Measurements from ENCODE around the gene NEB.
A peak's percentile ranks its signal among the peaks of the same experiment; 100 is the strongest.
"Not testable (repeated sequence)": the region's sequence is repeated elsewhere in the genome, so short reads cannot be mapped to it uniquely, and the experiment has no call there.

The NEB gene

DNA sequence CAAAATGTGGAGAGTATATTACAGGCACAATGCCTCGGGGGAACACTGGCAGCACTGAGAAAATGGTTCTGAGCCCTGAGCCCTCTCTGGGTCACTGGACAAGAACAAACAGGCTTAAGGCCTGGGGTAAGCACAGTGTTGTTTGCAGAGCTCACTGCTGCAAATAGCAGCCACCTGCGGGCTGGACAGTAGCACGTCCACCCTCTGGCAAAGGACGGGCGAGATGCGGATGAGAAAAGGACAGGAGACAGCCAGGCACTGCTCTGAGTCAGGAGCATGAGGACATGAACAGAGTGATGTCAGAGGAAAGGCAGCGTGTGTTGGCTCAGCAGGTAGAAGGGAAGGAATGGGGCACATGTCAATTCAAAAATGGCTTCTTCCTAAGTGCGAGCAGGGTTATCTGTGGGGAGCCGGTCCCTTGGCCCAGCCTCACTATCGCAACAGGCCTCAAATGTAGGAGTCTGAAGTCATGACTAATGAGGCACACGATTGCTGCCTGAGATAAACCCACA lies 25.9 kb upstream of the NEB start:
- peak; percentile 64 to 85 for DNase-seq

DNA sequence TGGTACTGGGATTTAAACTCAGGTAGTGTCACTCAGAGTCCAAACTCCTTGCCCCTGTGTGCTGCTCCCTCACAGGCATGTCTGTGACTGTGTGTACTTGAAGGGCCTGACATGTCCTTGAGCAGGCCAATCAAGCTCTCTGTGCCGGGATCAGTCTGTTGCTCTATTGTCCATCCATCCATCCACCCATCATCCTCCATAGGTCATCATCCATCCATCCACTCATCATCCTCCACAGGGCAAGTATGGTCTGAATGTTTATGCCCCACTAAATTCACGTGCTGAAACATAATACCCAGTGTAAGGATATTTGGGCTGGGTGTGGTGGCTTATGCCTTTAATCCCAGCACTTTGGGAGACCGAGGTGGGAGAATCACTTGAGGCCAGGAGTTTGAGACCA lies 24.5 kb upstream of the NEB start:
- DNase-seq = no peak

DNA sequence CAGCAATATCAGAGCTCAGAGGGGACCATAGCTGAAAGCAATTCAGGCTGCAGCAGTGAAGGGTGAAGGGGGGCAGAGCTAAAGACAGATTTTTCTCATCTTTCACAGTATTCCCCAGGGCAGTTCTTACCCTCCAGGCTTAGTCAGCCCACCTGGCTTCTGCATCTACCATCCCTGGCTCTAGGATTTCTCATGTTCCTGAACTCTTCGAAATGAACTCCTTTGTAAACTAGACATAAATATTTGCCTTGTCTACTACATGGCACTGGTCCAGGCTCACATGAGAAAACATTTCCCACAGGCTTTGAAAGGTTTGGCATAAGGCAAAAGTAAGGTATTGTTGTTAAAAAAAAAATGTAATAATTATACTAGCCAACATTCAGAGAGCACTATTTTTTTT lies 23.6 kb upstream of the NEB start:
- DNase-seq = no peak

DNA sequence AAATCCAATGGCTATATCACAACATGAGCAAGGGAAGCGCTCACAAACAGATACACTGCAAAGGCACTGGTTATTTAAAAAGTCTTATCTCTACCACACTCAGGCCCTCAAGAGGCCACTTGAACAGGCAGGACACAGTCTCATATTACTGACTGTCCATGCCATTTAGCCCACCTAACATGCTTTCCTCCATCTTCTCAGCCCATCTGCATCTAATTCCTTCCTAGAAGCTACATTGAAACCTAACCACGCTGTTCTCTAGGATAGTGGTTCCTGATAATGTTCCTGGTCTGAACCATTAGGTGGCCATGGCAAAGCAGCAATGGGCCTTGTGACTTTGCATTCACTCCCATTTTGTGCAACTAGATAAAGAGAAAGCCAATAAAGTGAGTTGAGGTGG lies 22.5 kb upstream of the NEB start:
- no peak for DNase-seq

DNA sequence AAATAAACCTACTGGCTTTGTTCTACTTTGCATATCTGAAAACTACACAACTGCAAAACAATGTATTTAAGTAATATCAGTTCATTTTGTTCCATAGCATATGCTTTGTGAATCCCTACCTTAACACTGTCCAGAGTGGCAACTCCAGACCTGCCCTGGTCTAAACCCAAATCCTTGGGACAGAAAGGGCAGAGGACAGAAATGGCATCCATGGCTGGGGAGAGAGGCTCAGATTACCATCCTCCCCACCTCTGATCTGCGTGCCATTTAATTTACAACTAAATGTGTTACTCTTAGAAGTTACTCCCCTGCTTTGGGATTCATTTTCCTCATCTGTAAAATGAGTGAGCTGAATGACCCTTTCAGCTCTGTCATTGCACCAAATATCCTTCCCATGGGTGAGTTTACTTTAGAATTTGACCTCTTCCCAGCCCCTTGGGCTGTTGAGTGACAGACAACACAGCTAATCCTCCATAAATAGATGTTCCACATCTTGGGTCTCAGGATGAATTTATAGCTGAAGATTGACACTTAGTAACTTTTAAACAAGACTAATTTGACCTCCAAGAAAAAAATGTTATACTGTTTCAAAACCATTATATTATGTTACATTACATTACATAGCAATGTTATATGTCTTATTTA lies 20.1 kb upstream of the NEB start:
- no peak for DNase-seq

DNA sequence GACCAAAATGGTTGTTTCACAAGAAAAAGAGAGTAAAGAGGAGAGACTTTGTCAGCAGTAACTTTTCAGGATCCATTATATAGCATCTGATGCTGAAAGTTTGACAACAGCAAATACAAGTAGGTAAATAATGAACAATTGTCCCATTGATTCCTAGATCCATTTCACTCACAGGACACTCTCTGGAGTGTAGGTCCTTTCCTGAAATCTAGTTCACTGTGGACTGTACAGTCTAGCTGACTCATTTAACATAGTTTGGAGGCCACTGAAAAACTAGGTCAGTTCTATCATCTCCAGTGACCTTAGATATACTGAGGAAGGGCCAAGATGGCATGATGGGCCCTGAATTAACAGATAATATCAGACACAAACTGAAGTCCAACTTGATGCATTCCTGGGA lies 19.3 kb upstream of the NEB start:
- no peak for DNase-seq

DNA sequence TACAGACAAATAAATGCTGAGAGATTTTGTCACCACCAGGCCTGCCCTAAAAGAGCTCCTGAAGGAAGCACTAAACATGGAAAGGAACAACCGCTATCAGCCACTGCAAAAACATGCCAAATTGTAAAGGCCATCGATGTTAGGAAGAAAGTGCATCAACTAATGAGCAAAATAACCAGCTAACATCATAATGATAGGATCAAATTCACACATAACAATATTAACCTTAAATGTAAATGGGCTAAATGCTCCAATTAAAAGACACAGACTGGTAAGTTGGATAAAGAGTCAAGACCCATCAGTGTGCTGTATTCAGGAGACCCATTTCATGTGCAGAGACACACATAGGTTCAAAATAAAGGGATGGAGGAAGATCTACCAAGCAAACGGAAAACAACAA lies 11.0 kb upstream of the NEB start:
- not testable (repeated sequence) for DNase-seq

DNA sequence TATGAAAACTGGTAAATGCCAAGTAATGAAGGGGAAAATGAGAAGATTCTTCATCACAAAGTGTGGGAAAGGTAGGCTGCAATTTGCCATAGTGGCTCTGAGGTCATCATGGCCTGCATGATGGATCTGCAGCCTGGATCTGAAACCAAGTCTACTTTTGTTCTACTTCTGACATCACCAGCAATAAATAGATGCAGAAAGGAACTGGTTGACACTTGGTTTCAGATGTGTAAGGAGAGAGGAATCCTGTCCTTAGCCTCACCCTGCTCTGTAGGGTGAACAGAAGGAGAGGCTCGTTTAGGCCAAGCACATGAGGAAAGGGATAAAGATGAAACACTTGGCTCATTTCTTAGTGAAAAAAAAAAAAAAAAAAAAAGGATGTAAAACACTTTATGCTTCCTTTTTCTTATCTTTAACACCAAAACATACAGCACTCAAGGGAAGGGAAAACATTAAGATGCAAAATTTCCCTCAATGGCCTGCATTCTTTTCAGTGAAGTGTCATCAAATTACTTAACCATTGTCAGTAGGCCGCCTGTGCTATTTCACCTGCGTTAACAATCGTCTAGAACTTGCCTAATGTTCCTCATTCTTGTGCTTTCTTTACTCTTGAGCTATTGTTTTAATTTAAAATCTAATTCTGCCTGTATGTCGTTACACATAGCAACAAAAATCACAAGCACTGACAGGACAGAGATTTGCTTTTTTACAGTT lies 3.9 kb downstream of the NEB start:
- DNase-seq = no peak

DNA sequence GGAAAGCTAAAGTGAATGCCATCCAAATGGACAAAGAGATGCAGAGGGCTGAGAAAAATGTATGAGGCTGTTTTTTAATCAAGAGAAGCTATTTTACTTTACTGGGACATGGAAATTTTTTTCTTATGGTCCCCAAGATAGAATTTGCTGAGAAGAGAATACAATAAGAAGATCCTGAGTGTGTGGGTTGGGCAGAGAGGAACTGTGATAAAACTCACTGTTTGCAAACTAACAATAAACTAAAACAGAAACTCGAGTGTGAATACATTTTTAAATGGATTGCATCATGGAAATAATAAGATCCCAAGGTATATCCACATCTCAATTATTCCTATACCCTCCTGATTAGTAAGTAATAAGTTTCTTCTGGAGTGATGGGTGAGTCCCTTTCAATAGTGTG lies 4.4 kb downstream of the NEB start:
- no peak for DNase-seq

DNA sequence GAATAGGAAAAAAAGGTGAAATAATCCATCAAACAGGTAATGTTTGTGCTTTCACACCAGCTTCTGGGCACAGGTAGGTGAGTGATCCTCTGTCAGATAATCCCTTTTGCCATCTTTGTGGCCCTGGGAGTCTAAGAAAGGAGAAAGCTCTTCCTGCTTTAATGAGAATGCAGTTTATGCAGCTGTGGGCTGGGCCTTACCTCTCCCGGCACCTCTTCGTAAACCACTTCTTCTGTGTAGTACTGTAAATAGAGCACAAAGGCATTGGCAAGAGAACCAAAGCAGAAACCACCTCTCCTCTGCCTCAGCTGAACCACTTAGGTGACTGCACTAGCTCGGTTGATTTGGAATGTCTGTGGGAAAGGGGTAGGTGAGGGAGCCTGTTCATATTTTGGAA lies 4.9 kb downstream of the NEB start:
- DNase-seq = no peak

DNA sequence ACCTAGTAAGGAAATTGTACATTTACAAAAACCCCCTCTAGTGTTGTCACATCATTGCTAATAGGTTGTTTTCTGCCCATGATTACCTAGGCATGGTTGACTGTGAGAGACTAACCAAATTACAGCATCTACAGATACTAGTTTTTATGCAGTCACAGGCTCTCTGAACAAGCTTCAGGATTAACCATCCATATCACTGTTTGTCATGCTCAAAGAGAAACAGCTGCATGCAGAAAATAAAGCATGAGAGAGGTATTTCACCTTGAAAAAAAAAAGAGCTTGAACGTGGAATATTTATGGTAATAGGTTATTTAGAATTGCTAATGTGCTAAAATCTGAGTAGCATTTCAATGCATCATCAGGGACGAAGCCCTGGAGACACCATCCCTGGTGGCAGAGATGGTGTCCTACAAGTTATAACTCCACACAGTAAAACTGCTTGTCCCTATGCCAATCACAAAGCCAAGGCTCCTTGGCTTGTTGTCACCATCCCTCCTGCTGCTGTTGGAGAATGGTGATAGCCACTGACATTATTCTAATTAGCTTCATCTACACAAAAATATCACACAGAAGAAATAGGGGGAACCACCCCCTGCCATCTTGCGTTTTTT lies 5.4 kb downstream of the NEB start:
- DNase-seq = no peak

DNA sequence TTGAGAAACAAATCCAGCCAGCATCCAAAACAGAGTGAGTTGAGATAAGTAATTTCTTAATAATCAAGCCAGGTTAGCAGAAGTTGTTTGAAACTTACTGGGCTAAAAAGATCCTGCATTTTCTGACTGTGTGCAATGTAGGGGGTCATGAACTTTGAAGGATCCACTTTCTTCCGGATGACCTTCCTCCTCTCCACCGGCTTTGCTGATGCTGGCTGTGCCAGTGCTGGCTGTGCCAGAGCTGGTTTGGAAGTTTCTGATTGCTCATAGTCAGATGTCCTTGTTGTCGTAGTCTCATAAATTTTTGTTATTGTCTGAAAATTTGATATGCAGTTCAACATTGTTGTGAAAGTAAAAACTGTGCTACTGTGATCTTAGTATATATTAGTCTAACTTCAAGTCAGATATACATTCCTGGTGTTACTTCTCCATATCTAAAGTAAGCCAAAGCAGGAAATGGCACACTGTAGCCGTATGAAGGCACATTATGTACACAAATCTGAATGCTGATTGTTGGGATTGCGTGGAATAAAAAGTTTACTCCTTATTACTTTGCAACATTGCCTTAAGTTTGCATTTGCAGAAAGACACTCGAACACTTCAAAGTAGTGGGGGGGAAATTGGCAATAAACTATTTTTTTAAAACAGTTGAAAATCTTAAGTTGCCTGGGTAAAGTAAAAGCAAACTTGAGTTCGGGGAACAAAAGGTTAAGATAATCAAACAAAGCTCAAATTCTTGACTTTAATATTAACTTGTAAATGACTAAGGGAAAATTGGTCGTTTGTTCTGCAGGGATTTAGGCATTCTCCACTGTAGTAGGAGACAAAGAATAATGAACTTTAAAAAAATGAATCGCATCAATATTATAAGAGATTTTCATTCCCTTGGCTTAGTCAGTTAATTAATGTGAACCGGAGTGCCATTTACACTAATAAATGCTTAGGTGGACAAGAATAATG lies 6.4 kb downstream of the NEB start:
- no peak for DNase-seq

DNA sequence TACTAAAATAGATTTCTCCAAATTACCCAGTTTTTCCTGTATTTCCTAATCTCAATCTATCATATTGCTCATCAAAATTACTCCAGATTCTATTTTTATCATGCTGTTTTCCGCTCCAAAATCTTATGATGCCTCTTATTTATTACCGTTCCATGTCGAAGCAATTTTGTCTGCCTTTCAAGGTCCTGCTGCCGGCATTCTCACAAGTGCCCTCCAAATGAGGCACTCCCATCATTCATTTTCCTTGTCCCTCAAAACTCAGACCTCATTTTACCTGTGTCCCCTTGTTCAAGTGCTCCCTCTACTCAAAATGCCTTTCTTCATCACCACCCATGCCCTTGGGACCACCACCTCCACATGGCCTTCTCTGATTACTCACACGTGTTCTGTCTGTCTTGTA lies 13.1 kb downstream of the NEB start:
- no peak for DNase-seq

DNA sequence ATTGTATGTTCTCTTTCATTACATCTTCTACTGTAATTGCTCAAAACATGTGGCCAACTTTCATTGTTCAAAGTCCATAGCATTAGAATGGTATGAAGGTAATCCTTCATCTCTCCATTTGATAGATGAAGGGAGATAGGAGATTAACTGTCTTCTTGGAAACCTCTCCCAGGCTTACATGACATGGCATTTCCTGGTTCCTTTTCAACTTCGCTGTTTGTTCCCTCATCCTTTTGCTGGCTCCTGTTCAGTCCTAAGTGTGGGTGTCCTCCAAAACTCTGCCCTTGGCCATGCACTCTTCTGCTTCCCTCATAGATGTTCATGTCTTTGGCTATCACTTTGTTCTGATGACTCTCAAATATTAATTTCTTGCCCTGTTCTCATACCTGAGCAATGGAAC lies 13.8 kb downstream of the NEB start:
- DNase-seq = no peak

DNA sequence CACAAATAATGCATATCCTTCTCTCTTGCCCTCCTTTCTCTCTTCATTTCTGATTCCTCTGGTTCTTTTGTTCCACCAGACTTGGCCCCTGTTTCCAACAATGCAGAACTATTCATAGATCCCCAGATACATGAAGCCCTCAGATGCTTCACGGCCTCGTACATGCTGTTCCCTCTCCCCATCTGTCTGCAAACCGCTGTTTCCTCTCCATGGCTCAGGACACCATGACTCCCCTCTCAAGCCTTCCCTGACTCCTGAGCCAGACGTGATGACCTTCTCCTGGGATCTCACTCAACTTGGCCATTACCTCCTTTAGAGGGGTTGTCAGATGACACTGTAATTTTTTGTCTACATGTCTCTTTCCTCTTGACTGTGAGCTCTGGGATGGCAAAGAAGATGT lies 15.5 kb downstream of the NEB start:
- no peak for DNase-seq

DNA sequence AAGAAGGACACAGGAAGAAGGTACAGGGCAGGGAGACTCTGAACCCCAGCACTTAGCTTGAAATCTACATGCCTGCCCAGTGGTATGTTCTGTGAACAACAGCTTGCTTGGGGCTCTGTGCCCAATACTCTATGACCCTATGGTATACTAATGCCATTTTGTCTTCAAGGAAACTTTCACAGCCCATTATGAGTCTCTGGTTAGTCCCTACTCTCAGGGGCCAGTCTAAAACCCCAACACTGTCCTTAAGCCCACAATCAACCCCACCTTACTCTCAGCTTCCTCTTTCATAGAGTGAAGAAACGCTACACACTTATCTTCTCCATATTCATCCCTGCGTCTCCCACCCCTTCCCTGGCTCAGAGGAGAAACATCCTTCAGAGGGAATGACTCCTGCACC lies 16.0 kb downstream of the NEB start:
- no peak for DNase-seq

DNA sequence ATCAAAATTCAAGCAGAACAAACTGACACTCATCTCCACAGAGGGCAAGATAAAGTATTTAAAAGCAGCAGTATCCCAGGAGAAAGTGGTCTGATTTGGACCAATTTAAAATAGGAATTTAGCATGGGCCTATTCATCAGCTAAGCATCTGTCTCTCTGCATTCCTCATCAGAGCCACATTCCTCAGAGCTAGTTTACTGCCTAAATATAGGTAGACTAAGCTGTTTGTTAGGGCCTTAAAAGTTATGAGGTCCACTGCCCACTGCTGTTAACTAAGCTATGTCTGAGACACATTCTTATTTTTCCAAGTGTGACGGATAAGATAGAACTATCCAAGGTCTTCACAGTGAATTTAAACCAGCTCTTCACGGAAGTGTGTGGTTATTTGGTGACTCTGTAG lies 17.6 kb downstream of the NEB start:
- no peak for DNase-seq

DNA sequence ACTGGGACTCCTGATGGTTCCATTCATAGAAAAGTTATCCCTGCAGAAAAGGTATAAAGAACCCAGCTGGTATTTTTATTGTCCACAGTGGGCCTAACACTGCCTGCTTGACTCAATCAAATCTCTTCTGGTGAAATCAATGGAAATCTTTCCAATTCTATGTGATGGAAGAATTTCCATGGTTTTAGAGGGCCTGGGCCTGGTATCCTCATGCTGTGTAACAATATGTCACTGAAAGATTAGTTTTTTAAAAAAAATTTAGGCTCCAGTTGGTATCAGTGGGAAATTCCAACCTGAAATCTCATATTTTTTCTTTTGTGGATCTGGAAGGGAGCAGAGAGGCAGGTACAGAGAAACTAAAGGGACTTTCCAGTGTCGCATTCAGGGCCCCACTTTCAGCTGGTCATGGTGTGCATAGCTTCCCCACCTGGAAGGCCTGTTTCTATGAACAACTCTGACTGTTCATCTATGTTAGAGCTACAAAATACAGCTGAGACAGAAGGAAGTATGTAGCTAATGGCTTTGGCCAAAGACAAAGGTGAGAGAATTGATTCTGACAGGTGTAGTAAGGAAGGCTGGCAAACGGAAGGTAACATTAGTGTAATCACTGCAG lies 20.9 kb downstream of the NEB start:
- DNase-seq = no peak

DNA sequence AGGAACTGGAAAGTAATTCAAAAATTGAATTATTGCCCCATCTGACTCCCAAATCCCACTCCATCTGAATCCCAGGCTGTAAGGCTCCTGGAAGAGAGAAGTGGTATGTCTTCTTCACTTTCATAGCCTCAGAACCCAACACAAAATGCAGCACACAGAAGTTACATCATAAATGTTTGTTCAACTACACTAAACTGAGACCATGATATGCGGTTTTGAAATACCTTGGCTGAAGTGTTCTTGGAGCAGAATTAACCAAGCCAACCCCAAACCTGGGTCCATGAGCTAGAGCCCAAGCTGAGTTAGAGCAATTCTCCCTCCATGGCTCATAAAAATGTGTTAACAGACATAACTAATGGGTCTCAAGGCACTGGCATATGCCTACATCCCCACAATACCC lies 23.3 kb downstream of the NEB start:
- no peak for DNase-seq

DNA sequence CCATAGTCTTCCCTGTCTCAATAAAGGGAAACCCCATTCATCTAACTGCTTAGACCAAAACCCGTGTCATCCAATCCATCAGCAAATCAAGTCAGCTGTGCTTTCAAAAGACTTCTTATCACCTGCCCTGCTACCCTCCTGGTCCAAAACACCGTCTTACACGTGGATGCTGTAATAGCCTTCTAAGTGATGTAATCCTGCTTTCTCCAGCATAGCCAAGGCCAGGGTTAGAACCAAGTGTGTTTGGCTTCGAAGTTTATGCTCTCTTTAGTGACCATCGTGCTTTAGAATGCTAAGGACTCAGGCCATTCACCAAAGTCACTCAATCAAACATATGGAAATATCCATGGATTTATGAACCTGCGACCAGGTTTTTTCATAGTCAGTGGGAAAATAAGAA lies 25.5 kb downstream of the NEB start:
- no peak for DNase-seq

DNA sequence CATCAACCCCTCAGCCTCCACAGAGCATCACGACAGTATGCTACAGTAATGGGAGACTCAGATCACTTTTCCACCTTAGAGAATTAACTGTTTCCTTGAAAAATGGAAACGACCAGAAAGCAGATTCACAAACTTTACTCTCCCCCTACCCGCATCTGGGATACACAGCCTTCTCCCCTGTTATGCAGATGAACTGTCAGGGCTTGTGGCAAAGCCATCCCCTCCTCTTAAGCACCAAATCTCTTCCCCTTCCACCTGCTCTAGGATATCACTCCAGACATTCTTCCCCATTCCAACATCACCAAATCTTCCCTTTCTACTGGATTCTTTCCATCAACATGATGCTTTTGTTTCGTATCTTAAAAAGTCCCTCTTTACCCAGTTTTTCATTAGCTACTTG lies 26.4 kb downstream of the NEB start:
- no peak for DNase-seq

DNA sequence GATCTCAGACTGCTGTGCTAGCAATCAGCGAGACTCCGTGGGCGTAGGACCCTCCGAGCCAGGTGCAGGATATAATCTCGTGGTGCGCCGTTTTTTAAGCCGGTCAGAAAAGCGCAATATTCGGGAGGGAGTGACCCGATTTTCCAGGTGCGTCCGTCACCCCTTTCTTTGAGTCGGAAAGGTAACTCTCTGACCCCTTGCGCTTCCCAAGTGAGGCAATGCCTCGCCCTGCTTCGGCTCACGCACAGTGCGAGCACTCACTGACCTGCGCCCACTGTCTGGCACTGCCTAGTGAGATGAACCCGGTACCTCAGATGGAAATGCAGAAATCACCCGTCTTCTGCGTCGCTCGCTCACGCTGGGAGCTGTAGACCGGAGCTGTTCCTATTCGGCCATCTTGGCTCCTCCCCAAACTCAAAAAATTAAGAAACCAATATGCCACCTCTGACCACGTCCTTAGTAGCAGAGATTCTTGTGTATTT lies 29.8 kb downstream of the NEB start:
- DNase-seq = not testable (repeated sequence)

DNA sequence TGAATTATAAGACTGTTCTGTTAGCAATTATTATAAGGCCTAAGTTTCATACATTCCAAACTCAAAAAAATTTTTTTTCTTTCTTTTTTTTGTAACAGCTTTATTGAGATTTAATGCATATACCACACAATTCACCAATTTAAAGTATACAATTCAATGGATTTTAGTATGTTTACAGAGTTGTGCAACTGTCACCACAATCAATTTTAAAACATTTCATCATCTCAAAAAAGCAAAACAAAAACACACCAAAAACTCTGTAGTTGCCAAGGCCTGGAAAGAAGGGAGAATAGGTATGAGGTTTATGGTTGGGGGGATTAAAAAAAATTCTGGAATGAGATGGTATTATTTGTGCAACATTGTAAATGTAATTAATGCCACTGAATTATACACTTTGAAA lies 36.1 kb downstream of the NEB start:
- DNase-seq = not testable (repeated sequence)

All from cerebellar nuclear complex (tissue), 1 donor.